Measurements from ENCODE around the gene S1PR3.
"Not testable (repeated sequence)": the region's sequence is repeated elsewhere in the genome, so short reads cannot be mapped to it uniquely, and the experiment has no call there.

Gene S1PR3

DNA sequence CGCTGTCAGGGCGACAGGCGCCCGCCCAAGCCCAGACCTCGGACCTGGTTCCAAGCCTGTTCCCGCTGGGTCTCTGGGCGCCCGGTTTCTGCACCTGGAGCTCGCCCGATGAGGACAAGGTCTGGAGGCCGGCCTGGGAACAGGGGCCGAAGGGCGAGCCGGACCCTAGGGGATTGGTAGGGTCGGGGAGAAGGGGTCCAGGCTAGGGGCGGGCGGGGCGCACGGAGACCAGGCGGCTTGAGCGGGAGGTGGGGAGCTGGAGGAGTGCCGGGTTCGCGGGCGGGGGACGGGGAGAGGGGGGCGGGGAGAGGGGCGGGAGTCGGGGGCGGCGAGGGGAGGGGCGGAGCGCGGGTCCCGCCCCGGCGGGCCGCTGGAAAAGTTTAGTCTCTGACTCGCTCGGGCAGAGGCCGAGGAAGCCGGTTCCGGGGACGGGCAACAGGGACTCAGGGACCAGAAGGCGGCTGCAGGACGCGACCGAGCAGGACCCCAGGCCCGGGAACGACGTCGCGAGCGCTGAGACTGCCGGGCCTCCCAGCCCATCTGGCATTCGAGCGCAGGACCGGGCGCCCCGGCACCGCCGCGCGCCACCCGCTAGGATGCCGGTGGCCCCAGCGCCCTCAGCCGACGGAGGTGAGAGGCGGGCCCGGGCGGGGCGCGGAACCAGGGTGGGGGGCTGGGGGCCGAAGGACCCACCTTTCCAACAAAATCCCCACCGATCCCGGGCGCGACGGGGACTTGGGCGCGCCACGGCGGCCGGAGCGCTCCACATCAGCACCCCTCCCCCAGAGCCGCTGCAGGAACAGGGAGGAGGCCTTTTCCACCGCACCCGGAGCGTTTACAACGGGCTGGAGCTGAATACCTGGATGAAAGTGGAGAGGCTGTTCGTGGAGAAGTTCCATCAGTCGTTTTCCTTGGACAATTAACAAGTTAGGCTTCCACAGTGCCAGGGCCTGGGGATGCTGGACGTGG lies at the start of gene S1PR3:
S1PR3 (plus strand) TSS at position 403 of the 969 bp plus-strand sequence. CDS start 9,733 bp downstream, outside the sequence.
- DNase-seq, result no peak

DNA sequence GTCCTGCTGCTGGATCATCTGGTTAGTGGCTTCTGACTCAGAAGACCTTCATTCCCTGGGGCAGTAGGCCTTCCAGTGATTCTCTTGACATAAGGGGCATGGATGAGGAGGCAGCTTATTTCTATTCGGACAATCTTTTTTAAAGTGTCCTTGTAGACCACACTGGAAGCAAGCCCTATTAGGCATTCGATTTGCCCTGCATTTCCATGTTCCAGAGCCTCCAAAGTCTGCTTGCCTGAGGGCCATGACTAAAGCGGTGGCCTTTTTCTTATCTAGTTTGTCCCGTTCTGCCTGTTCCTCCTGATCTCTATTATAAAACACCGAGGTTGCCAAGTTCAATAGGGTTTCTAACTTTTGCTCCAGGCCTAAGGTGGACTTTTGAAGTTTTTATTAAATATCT lies 49.7 kb upstream of the S1PR3 start:
- DNase-seq, result not testable (repeated sequence)

- no peak for DNase-seq
These were observed 48.9 kb upstream of the S1PR3 start for GRCh38 chr9:88942411-88942810.

- DNase-seq, result no peak
These were observed 45.5 kb upstream of the S1PR3 start for GRCh38 chr9:88945636-88946333.

DNA sequence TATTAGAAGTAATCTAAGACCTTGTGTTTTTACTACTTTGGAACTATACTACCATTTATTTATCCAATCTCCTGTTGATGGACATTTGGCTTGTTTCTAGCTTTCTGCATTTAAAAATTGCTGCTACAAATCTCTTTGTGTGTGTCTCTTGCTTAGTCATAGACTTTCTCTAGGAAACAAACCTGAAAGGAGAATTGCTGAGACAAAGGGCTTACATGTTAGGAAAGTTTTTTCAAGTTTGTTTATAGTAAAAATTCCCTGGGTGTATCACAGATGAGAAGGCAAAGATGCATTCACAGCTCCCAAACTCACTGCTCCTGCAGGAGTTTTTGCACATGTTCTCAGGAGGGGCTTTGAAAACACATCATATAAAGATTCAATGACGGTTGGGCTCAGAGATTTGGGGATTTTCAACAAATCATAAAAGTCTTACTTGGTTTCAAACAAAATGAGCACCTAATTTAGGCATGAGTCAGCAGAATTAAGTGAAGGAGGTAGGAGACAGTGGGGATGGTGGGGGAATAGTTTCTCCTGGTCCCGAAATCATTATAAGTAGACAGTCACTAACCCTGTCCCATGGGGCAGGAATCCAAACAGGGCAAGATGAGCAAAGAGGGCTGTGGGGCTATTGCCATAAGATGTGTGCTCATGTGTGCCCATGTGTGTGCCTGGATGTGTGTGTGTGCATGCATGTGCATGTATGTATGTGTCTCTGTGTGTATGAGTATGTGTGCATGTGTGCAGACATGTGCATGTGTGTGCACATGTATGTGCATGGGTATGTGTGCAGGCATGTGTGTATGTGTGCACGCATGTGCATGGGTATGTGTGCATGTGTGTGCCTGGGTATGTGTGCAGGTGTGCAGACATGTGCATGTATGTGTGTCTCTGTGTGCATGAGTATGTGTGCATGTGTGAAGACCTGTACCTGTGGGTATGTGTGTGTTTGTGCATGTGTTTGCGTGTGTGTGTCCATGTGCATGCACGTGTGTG lies 43.4 kb upstream of the S1PR3 start:
- DNase-seq, result no peak

GRCh38 chr9:88949425-88949824 lies 41.8 kb upstream of the S1PR3 start:
- DNase-seq, result no peak

GRCh38 chr9:88949961-88950340 lies 41.3 kb upstream of the S1PR3 start:
- no peak for DNase-seq

DNA sequence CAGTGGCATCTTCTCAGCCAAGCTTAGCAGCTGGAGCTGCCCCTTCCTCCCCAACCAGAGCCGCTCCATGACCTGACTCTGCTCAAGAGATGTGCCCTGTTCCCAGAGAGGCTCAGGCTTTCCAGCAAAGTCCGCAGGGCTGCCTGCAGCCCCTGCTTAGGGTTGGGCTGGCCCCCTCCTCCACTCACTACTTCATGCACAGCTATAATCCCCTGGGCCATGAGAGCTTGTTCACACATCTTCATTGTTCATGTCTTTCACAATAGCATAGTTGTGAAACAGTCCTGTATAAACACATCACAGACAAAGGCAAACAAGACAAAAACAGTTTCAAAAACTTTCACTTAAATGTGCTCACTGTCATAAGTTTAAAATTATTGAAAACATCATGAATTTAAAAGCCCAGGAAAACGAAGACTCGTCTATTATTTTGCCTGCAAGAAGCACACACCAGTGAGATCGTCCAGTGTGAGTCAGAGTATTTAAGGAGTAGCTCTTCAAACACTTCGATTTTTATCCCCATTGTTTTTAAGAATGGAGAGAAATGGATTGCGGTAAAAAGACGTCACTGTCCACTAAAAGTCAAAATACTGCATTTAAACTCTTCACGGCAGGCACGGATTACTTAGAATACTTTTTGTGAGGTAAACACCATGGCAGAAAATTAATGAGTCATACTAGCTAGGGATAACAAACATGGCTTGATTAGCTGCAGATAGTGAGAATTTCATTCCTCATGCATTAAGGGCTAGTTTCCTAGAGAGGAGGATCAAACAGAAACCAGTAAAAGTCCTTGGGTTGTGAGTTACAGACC lies 40.7 kb upstream of the S1PR3 start:
- DNase-seq, result no peak

DNA sequence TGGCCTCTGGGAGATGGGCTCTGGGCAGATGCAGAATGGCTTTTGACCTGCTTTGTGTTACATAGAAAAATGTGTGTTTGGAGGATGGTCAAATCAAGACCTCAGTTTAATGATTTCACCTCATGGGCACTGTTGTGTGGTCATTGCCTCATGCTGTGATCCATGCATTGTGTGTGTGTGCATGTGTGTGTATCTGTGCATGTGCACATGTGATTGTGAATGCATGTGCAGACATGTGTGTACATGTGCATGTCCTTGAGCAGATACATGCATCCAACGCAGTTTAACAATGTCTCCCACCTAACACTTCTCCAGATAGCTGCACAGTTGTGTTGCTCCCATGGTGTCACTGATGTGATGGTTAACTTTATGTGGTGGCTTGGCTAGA lies 40.1 kb upstream of the S1PR3 start:
- DNase-seq, result no peak

DNA sequence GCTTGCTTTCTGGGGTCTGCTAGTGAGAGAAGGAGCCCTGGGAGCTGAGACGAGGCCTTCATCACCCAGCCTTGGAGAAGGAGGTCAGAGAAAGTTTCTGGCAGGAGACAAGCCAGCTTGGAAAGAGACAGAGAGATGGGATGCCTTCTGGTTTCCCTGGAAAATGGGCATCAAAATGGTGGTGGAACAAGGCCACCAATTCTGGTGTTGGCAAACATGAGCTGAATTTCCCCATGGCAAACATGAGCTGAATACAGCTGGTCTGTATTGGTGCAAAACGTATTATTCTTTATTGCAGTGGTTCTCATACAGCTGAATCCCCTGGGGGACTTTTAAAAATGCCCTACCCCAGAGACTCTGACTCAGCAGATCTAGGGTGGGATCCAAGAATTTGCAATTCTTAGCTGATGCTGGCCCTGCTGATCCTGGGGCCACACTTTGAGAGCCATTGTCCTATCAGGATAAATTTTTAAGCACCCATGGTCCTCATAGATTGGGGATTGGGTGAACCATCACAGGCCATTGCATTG lies 39.1 kb upstream of the S1PR3 start:
- DNase-seq, result no peak

DNA sequence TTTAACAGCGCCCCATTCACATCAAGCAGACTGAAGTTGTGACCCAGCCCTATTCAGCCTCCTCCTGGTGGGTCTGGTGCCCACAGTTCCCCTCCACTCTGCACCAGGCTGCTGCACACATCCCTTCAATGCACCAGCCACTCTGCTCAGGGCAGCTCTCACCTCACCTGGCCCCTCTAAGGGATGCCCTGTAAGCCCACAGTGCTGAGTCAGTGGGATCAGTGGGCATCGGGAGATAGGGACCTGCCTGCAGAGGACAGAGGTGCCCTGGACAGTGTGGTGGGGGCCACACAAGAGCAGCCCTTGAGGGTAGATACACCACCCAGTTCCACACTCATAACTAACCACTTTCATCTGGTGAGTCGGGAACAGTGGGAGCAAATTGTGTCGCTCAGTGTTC lies 38.3 kb upstream of the S1PR3 start:
- no peak for DNase-seq

GRCh38 chr9:88953381-88954029 lies 37.8 kb upstream of the S1PR3 start:
- DNase-seq, result no peak

DNA sequence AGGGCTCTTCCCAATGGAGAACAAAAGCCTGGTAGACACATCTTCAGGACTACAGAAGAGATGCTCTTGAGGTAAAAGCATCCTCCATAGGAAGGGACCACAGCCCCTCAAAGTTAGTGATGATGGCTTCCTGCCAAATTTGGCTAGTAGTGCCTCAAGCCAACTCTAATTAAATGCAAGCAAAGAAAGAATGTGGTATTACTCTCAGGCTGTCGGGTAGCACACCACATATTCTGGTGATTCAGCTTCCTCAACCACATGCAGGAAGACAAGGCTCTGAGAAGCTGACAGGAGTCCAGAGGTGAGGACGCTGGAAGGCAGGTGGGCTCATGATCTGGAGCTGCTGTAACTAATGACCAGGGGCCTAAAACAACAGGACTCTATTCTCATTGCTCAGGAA lies 37.2 kb upstream of the S1PR3 start:
- DNase-seq, result no peak

DNA sequence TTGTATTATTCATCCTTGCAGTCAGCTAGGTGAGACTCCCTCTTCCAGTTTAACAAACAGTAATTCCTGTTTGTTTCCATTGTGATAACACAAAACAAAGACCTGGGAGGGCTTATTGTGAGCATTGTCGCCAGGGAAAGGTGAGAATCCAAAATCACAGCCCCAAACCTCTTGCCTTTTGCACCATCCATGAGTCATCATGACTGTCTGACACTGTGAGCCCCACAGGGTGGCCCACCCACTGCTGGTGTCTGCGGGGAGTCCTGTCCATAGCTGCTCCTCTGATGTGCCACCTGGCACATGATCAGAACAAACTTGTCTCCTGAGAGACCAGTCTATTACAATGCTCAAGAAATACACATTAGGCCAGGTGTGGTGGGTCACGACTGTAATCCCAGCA lies 33.7 kb upstream of the S1PR3 start:
- no peak for DNase-seq

GRCh38 chr9:88959727-88960469 lies 31.4 kb upstream of the S1PR3 start:
- no peak for DNase-seq

DNA sequence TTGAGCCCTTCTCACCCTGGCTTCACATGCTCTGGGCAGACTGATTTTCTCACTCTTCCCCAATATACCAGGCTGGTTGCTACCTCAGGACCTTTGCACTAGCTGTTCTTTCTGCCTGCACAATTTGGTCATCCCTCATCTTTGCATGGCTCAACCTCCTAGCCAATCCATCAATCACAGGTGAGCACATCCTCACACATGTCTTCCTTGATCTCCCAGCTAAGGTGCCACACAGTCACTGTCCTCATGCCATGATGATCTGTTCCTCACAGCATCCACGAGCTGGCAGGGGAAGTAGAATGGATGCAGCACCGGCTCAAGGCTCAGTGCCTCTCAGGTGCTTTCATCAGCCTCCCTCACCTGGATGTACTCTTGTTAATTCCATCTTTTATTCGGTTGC lies 30.6 kb upstream of the S1PR3 start:
- DNase-seq, result no peak

DNA sequence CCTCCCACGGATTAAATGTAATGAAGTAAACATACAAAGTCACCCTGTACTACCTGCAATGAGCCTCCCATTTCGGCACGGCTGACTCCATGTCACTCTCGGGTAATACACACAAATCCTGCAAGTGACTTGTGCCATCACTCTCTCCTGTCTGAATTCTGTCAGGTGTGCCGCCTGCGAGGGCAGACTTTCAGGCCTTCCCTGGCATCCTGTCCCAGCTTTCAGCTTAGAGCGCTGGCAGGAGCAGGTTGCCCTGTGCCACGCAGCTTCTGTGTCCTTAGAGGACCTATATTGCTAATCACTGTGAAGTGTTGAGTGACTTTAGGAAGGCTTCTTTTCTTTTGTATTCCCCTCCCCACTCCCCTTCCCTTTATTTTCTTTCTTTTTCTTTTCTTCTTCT lies 25.8 kb upstream of the S1PR3 start:
- DNase-seq, result no peak

- no peak for DNase-seq
These were observed 24.2 kb upstream of the S1PR3 start for GRCh38 chr9:88966894-88967676.

GRCh38 chr9:88968799-88969198 lies 22.5 kb upstream of the S1PR3 start:
- DNase-seq, result no peak
